Smooth muscle cell (in vitro differentiated cells): ENCODE measurements around the gene MYO1D. TPM values are rescaled to one million over a fixed set of nuclear protein-coding genes. Genes with fewer than 3 reads are reported as not detected.
"Not testable (repeated sequence)": the region's sequence is repeated elsewhere in the genome, so short reads cannot be mapped to it uniquely, and the experiment has no call there.

Experiments used
- DNase-seq: peaks from one replicate; lab custom pipeline; 2025; ENCODE audit not compliant: unreplicated experiment; lab: John Stamatoyannopoulos, UW
- H2AFZ ChIP-seq: fragments of 200-600 bp; sonication (generic); 2 replicates; pipeline ENCODE4 v1.6.0; 2016; ENCODE audit warnings: antibody characterized with exemption, low read depth, mild to moderate bottlenecking
- H3F3A ChIP-seq: fragments of 200-600 bp; sonication (generic); 2 replicates; pipeline ENCODE4 v1.6.0; 2017; ENCODE audit warnings: antibody characterized with exemption, low read depth
- H3K27ac ChIP-seq: fragments of 200-600 bp; sonication (generic); 2 replicates; pipeline ENCODE4 v1.5.1; 2016; ENCODE audit warnings: low read depth, mild to moderate bottlenecking
- H3K27me3 ChIP-seq: fragments of 200-600 bp; sonication (generic); 2 replicates; pipeline ENCODE4 v1.6.1; 2016; ENCODE audit warnings: low read depth, mild to moderate bottlenecking
- H3K36me3 ChIP-seq: fragments of 200-600 bp; sonication (generic); 2 replicates; pipeline ENCODE4 v1.5.1; 2016; ENCODE audit warnings: low read depth
- H3K4me1 ChIP-seq: fragments of 200-600 bp; sonication (generic); 2 replicates; pipeline ENCODE4 v1.5.1; 2016; ENCODE audit warnings: low read depth
- H3K4me2 ChIP-seq: fragments of 200-600 bp; sonication (generic); 2 replicates; pipeline ENCODE4 v1.6.0; 2016; ENCODE audit warnings: mild to moderate bottlenecking
- H3K4me3 ChIP-seq: fragments of 200-600 bp; sonication (generic); 2 replicates; pipeline ENCODE4 v1.5.1; 2016; ENCODE audit warnings: mild to moderate bottlenecking
- H3K79me2 ChIP-seq: fragments of 200-600 bp; sonication (generic); 2 replicates; pipeline ENCODE4 v1.6.0; 2016; ENCODE audit warnings: low read depth, mild to moderate bottlenecking
- H3K9ac ChIP-seq: fragments of 200-600 bp; sonication (generic); 2 replicates; pipeline ENCODE4 v1.6.0; 2016; ENCODE audit warnings: low read depth
- H3K9me3 ChIP-seq: fragments of 200-600 bp; sonication (generic); replicated peaks from 2 replicates; pipeline ENCODE4 v1.5.1; 2016; ENCODE audit warnings: low read depth
- H4K20me1 ChIP-seq: fragments of 200-600 bp; sonication (generic); 2 replicates; pipeline ENCODE4 v1.6.0; 2016; ENCODE audit warnings: low read depth
- CTCF ChIP-seq: fragments of 200-600 bp; sonication (generic); IDR thresholded peaks from 2 replicates; pipeline ENCODE4 v1.5.1; 2017; ENCODE audit warnings: borderline replicate concordance, mild to moderate bottlenecking, antibody characterized with exemption; ENCODE audit not compliant: insufficient read depth, poor library complexity, severe bottlenecking
- WGBS: methylation state at CpG from one replicate; pipeline ENCODE4 v1.1.7; 2016; ENCODE audit warnings: low lambda C conversion rate; 5-methylcytosine and 5-hydroxymethylcytosine counted together
- polyA plus RNA-seq: library from polyadenylated mRNA; unstranded; fragments of >200 nt; fragmentation: Nextera tagmentation; extraction: Ambion mirVana; gene quantifications from 2 replicates; pipeline ENCODE4 v1.2.1, GENCODE V29; 2016
- total RNA-seq: library from RNA; depleted of rRNA; stranded (reverse); fragments of >200 nt; gene quantifications from 2 replicates; pipeline ENCODE4 v1.2.3, GENCODE V29; 2014

MYO1D gene
- total and polyA plus RNA-seq, 2 experiments from 2014 or later = 13.9 to 35.7 TPM

DNA sequence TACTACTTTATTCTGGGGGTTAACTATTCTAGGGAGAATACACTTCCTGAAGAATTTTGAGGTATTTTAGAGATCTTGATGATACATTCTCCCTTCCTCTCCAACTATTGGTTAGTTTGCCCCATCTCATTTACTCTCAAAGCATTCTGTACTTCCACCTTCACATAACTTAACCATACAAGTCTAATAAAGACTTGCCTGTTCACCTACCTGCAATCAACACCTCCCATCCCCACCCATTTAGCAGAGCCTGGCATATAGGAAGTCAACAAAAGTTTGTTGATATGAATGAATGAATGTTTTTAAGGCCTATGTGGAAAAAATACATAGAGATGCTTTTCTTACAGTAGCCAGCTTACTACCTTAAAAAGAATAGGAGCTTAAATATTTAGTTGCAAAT is 50.8 kb downstream of the MYO1D start:
- no peak overlapping the region for H3K9ac ChIP-seq
- no peak overlapping the region for H2AFZ ChIP-seq
- no peaks in the 10 kb centered on the region for H3K79me2 ChIP-seq
- DNase-seq = no peak
- TF ChIP-seq CTCF = no peak
- H3K4me1 ChIP-seq = no peaks in the 10 kb centered on the region
- no peak overlapping the region for H3K4me3 ChIP-seq
- no peaks in the 10 kb centered on the region for H4K20me1 ChIP-seq
- no peaks in the 10 kb centered on the region for H3K27me3 ChIP-seq
- no peak overlapping the region for H3K27ac ChIP-seq
- H3K4me2 ChIP-seq = no peak overlapping the region
- H3F3A ChIP-seq = no peaks in the 10 kb centered on the region
- no peaks in the 10 kb centered on the region for H3K36me3 ChIP-seq
- no peaks in the 10 kb centered on the region for H3K9me3 ChIP-seq

DNA sequence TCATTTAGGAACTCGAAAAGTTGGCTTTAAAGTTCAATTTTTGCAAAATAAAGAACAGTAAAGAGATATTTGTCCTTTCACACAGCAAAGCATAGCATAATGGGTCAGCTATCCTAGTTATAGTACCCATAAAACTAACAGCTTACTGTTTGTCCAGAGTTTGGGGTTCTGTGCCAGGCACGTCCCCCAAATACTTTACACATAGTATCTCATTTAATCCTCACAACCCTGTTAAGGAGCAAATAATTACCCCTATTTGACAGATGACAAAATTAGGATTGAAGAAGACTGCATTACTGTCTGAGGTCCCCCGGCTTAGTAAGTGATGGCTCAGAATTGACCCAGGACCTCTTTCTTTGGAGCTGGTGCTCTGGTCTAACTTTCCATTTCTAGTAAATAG is 52.6 kb downstream of the MYO1D start:
- TF ChIP-seq CTCF = no peak
- Histone ChIP-seq H3K4me2 (no peak overlapping the region), H3K9me3 (no peaks in the 10 kb centered on the region), H3K4me3 (no peak overlapping the region), H3K27ac (no peak overlapping the region), H3K36me3 (no peaks in the 10 kb centered on the region), H3K4me1 (no peaks in the 10 kb centered on the region), H3K79me2 (no peaks in the 10 kb centered on the region), H3K9ac (no peak overlapping the region), H4K20me1 (no peaks in the 10 kb centered on the region), H3F3A (no peaks in the 10 kb centered on the region), H2AFZ (no peak overlapping the region), H3K27me3 (no peaks in the 10 kb centered on the region)
- no peak for DNase-seq
- WGBS = 96% methylated on average over 3 of the region's 3 CpGs

- no peak for DNase-seq
- H4K20me1 ChIP-seq = no peaks in the 10 kb centered on the region
- no peaks in the 10 kb centered on the region for H3K79me2 ChIP-seq
- 75% methylated on average over 2 of the region's 2 CpGs for WGBS
- no peak overlapping the region for H3K27ac ChIP-seq
- H3K9ac ChIP-seq = no peak overlapping the region
- no peaks in the 10 kb centered on the region for H3K27me3 ChIP-seq
- no peaks in the 10 kb centered on the region for H3K36me3 ChIP-seq
- no peaks in the 10 kb centered on the region for H3K4me1 ChIP-seq
- TF ChIP-seq CTCF = no peak
- peak overlapping the region; percentile 48 for H3K4me3 ChIP-seq
- peak overlapping the region; percentile 76 for H3K4me2 ChIP-seq
- no peaks in the 10 kb centered on the region for H3K9me3 ChIP-seq
- no peak overlapping the region for H2AFZ ChIP-seq
- no peaks in the 10 kb centered on the region for H3F3A ChIP-seq
These were observed 53.9 kb downstream of the MYO1D start for GRCh38 chr17:32822996-32823395.

- H3K9ac ChIP-seq, H4K20me1 ChIP-seq, H3K27me3 ChIP-seq, H3K36me3 ChIP-seq, DNase-seq, H3K9me3 ChIP-seq, H3K27ac ChIP-seq, H3K4me1 ChIP-seq, H3F3A ChIP-seq, H2AFZ ChIP-seq, H3K79me2 ChIP-seq: not testable (repeated sequence)
- WGBS = 48% methylated on average over 45 of the region's 82 CpGs
- Histone ChIP-seq H3K4me3 (peak overlapping the region; percentile 48), H3K4me2 (peak overlapping the region; percentile 76)
These were observed 54.7 kb downstream of the MYO1D start for GRCh38 chr17:32821987-32822934.
